HCT116 (cell line): ENCODE measurements around the gene PPT2. TPM values are rescaled to one million over a fixed set of nuclear protein-coding genes. Genes with fewer than 3 reads are reported as not detected.

Experiments used
- ATAC-seq: fragments of 200-7000 bp; cut with Tn5 transposase; 2 replicates; pipeline ENCODE4 v1.9.1; 2020; ENCODE audit warnings: mild to moderate bottlenecking, moderate library complexity
- BruUV-seq: library from RNA; stranded (reverse); fragments of 400-500 nt; replicated peaks from 2 replicates; lab custom pipeline; 2021; lab: Mats Ljungman, UMichigan
- CTCF ChIA-PET: fragments of 300-600 bp; sonication (Branson Sonifier 250); formaldehyde crosslinking; loops from one replicate; lab custom pipeline; 2021; ENCODE audit warnings: antibody characterized with exemption; lab: Charles Lee
- POLR2A ChIA-PET: fragments of 300-600, 350-600 bp; sonication (Branson Sonifier 250); formaldehyde crosslinking; loops from one replicate; lab custom pipeline; 2021; ENCODE audit warnings: antibody characterized with exemption; lab: Charles Lee
- RAD21 ChIA-PET, 2 experiments: fragments of 300-600 bp; sonication (Branson Sonifier 250); formaldehyde crosslinking; loops; one replicate each; lab custom pipeline; 2023; ENCODE audit warnings: low total read pairs in 2 of 2; ENCODE audit not compliant: uncharacterized antibody in 2 of 2, unreplicated experiment in 2 of 2, low non-redundant PET in 1 of 2; lab: Charles Lee
- DNase-seq: peaks from one replicate; pipeline ENCODE4 v3.0.0-alpha.2; 2010; ENCODE audit warnings: low read depth, low spot score
- H2AFZ ChIP-seq: fragments of 200-600 bp; shearing (Covaris generic), sonication (generic); 2 replicates; pipeline ENCODE4 v1.6.1; 2017; ENCODE audit warnings: low read depth, mixed run types, mixed read lengths, antibody characterized with exemption, low read length; ENCODE audit not compliant: poor library complexity, severe bottlenecking
- H3K27ac ChIP-seq: 2 replicates; pipeline ENCODE4 v1.5.1; 2012; ENCODE audit warnings: low read depth, low read length
- H3K27me3 ChIP-seq: fragments of 200-600 bp; sonication (generic); 2 replicates; pipeline ENCODE4 v1.6.1; 2016; ENCODE audit warnings: mixed run types, low read length, mixed read lengths; ENCODE audit not compliant: insufficient read depth
- H3K36me3 ChIP-seq, 2 experiments: fragments of 200-500 bp in 1 of 2; fragments of 200-600 bp in 1 of 2; sonication (Bioruptor generic) in 1 of 2; sonication (generic) in 1 of 2; 2 replicates each; pipeline versions ENCODE4 v1.5.1 to v1.6.1; 2014 to 2016; ENCODE audit warnings: low read length in 2 of 2, inconsistent platforms in 1 of 2, mixed read lengths in 1 of 2, mixed run types in 1 of 2; ENCODE audit not compliant: insufficient read depth in 2 of 2, control insufficient read depth in 1 of 2
- H3K4me1 ChIP-seq, 2 experiments: fragments of 200-600 bp in 1 of 2; sonication (generic) in 1 of 2; 2 replicates each; pipeline versions ENCODE4 v1.5.1 to v1.6.1; 2012 to 2017; ENCODE audit warnings: low read length in 2 of 2, inconsistent platforms in 1 of 2, mild to moderate bottlenecking in 1 of 2, mixed read lengths in 1 of 2, mixed run types in 1 of 2, moderate library complexity in 1 of 2; ENCODE audit not compliant: insufficient read depth in 2 of 2, control insufficient read depth in 1 of 2
- H3K4me2 ChIP-seq: fragments of 200-600 bp; sonication (generic); 2 replicates; pipeline ENCODE4 v1.6.1; 2017; ENCODE audit warnings: mixed run types, low read length, mixed read lengths
- H3K4me3 ChIP-seq, 2 experiments: fragments of 200-600 bp in 1 of 2; sonication (generic) in 1 of 2; replicated peaks in 1 of 2; 2 replicates each; pipeline ENCODE4 v1.5.1; 2011 to 2016; ENCODE audit warnings: low read length in 2 of 2, control low read depth in 1 of 2, low read depth in 1 of 2, mild to moderate bottlenecking in 1 of 2, mixed read lengths in 1 of 2, mixed run types in 1 of 2
- H3K79me2 ChIP-seq: fragments of 200-600 bp; sonication (generic); 2 replicates; pipeline ENCODE4 v1.6.1; 2017; ENCODE audit warnings: mild to moderate bottlenecking, mixed run types, low read length, moderate library complexity, mixed read lengths; ENCODE audit not compliant: insufficient read depth
- H3K9ac ChIP-seq: fragments of 200-600 bp; sonication (generic); 2 replicates; pipeline ENCODE4 v1.6.1; 2016; ENCODE audit warnings: low read length, mixed read lengths
- H3K9me2 ChIP-seq: fragments of 200-600 bp; sonication (generic), shearing (Covaris generic); 2 replicates; pipeline ENCODE4 v1.6.1; 2017; ENCODE audit warnings: mixed run types, mild to moderate bottlenecking, moderate library complexity; ENCODE audit not compliant: insufficient read depth
- H3K9me3 ChIP-seq, 2 experiments: fragments of 200-500 bp in 1 of 2; fragments of 200-600 bp in 1 of 2; sonication (Bioruptor generic) in 1 of 2; sonication (generic) in 1 of 2; 2 replicates each; pipeline ENCODE4 v1.6.1; 2014 to 2017; ENCODE audit warnings: low read length in 2 of 2, mixed read lengths in 2 of 2, inconsistent platforms in 1 of 2, low read depth in 1 of 2, mild to moderate bottlenecking in 1 of 2, mixed run types in 1 of 2, moderate library complexity in 1 of 2; ENCODE audit not compliant: control insufficient read depth in 1 of 2, insufficient read depth in 1 of 2
- H4K20me1 ChIP-seq: fragments of 200-600 bp; sonication (generic), shearing (Covaris generic); 2 replicates; pipeline ENCODE4 v1.6.1; 2017; ENCODE audit warnings: mixed run types, mild to moderate bottlenecking, moderate library complexity; ENCODE audit not compliant: insufficient read depth
- CBX3 ChIP-seq: IDR thresholded peaks from 2 replicates; pipeline ENCODE4 v1.6.1; 2012; ENCODE audit warnings: low read depth
- CEBPB ChIP-seq: IDR thresholded peaks from 2 replicates; pipeline ENCODE4 v1.6.1; 2012; ENCODE audit warnings: low read depth
- CTCF ChIP-seq, 3 experiments: fragments of 200-600 bp in 1 of 3; sonication (generic) in 1 of 3; IDR thresholded peaks in 2 of 3; conservative IDR thresholded peaks in 1 of 3; 2 replicates each; pipeline ENCODE4 v1.5.1; 2012 to 2017; ENCODE audit warnings: low read depth in 2 of 3, low read length in 2 of 3, antibody characterized with exemption in 1 of 3, borderline replicate concordance in 1 of 3, control low read depth in 1 of 3, mild to moderate bottlenecking in 1 of 3, mixed read lengths in 1 of 3, mixed run types in 1 of 3, moderate library complexity in 1 of 3; ENCODE audit not compliant: insufficient read depth in 1 of 3
- EZH2 ChIP-seq: fragments of 200-600 bp; sonication (generic); IDR thresholded peaks from 2 replicates; pipeline ENCODE4 v1.6.1; 2017; ENCODE audit warnings: antibody characterized with exemption, mixed run types
- EZH2phosphoT487 ChIP-seq: fragments of 200-600 bp; IDR thresholded peaks from 2 replicates; pipeline ENCODE4 v1.6.1; 2018; ENCODE audit warnings: antibody characterized with exemption, borderline replicate concordance
- FOSL1 ChIP-seq: IDR thresholded peaks from 2 replicates; pipeline ENCODE4 v1.6.1; 2012; ENCODE audit warnings: low read depth
- JUND ChIP-seq: IDR thresholded peaks from 2 replicates; pipeline ENCODE4 v1.6.1; 2012
- MAX ChIP-seq: IDR thresholded peaks from 2 replicates; pipeline ENCODE4 v1.6.1; 2012
- POLR2A ChIP-seq: IDR thresholded peaks from 2 replicates; pipeline ENCODE4 v1.7.0; 2011; ENCODE audit warnings: borderline replicate concordance; ENCODE audit not compliant: insufficient read depth, insufficient read length; ENCODE audit errors: extremely low read depth
- REST ChIP-seq: IDR thresholded peaks from 2 replicates; pipeline ENCODE4 v1.6.1; 2012; ENCODE audit warnings: low read depth
- SRF ChIP-seq: IDR thresholded peaks from 2 replicates; pipeline ENCODE4 v1.6.1; 2012; ENCODE audit warnings: low read depth
- TCF7L2 ChIP-seq: IDR thresholded peaks from 2 replicates; pipeline ENCODE4 v1.7.0; 2011; ENCODE audit warnings: borderline replicate concordance, inconsistent platforms; ENCODE audit not compliant: insufficient read depth, insufficient read length; ENCODE audit errors: extremely low read depth
- ZFX ChIP-seq: fragments of 450-650 bp; IDR thresholded peaks from 2 replicates; pipeline ENCODE4 v1.6.1; 2017
- ZNF274 ChIP-seq: fragments of 200-500 bp; sonication (Bioruptor generic); IDR thresholded peaks from 2 replicates; pipeline ENCODE4 v1.6.1; 2014; ENCODE audit warnings: mild to moderate bottlenecking, low read depth, low read length, inconsistent platforms
- intact Hi-C: fragments of 100-400 bp; cut with micrococcal nuclease; formaldehyde crosslinking; loops from 2 replicates; pipeline ENCODE4 v1.10.0; 2022
- total RNA-seq: library from RNA; stranded (reverse); gene quantifications from one replicate; pipeline ENCODE4 v1.2.1, GENCODE V29; 2021; ENCODE audit not compliant: unreplicated experiment

The PPT2 gene
- total RNA-seq, 1 experiment from 2014 or later, result 21.0 TPM

- no peaks in the 10 kb centered on the region for H3K27me3 ChIP-seq
- peaks cover 8% of the 10 kb centered on the region; the same call in 1 of the 2 replicates for H3K79me2 ChIP-seq
- no peaks in the 10 kb centered on the region for H4K20me1 ChIP-seq
- H3K4me2 ChIP-seq, result no peak overlapping the region
- no peak overlapping the region for H3K4me3 ChIP-seq
- RAD21 ChIA-PET, result no interaction called here
- intact Hi-C loops, result no loop called here
- H2AFZ ChIP-seq, result no peak overlapping the region
- no TSS peak for BruUV-seq
- TF ChIP-seq JUND, result no peak
- TF ChIP-seq MAX, result no peak
- no peak for TF ChIP-seq CBX3
- ATAC-seq, result no peak
- H3K9me3 ChIP-seq, result no peaks in the 10 kb centered on the region
- H3K9me2 ChIP-seq, result no peaks in the 10 kb centered on the region
- peaks cover 4 to 29% of the 10 kb centered on the region in 2 experiments; a peak in 3 of 4 replicates for H3K4me1 ChIP-seq
- H3K27ac ChIP-seq, result peak overlapping the region; percentile 17; the same call in 1 of the 2 replicates
- POLR2A ChIA-PET, result interaction anchor here (0.6 kb wide), 1 partner anchor 517 kb away, joined by 4 read pairs; no protein-coding TSS in a partner anchor
- peaks cover 10 to 13% of the 10 kb centered on the region in 2 experiments; a peak in 3 of 4 replicates for H3K36me3 ChIP-seq
- DNase-seq, result no peak
- CTCF ChIA-PET, result no interaction called here
- H3K9ac ChIP-seq, result no peak overlapping the region
These were observed 29.1 kb downstream of the PPT2 start for GRCh38 chr6:32183030-32183429.

- POLR2A ChIA-PET, result no interaction called here
- DNase-seq (no peak), ATAC-seq (no peak)
- no peaks in the 10 kb centered on the region for H3K9me2 ChIP-seq
- no peak overlapping the region for H2AFZ ChIP-seq
- H3K9ac ChIP-seq, result no peak overlapping the region
- no peak overlapping the region for H3K4me2 ChIP-seq
- H3K4me1 ChIP-seq, result peaks cover 4 to 34% of the 10 kb centered on the region in 2 experiments; a peak in 3 of 4 replicates
- BruUV-seq, result no TSS peak
- H4K20me1 ChIP-seq, result no peaks in the 10 kb centered on the region
- no peaks in the 10 kb centered on the region for H3K27me3 ChIP-seq
- no peaks in the 10 kb centered on the region for H3K9me3 ChIP-seq
- CTCF ChIA-PET, result no interaction called here
- peaks cover 9% of the 10 kb centered on the region; the same call in 1 of the 2 replicates for H3K79me2 ChIP-seq
- no peak overlapping the region for H3K4me3 ChIP-seq
- H3K27ac ChIP-seq, result peak overlapping the region; percentile 17
- RAD21 ChIA-PET, result no interaction called here
- peaks cover 10 to 13% of the 10 kb centered on the region in 2 experiments; a peak in 3 of 4 replicates for H3K36me3 ChIP-seq
- intact Hi-C loops, result no loop called here
- TF ChIP-seq EZH2phosphoT487 (no peak), EZH2 (no peak), SRF (no peak), CBX3 (no peak), ZNF274 (no peak), MAX (no peak), FOSL1 (no peak), CEBPB (no peak), ZFX (no peak), CTCF (IDR thresholded peaks at IDR 0.05 in 2 of 3, conservative IDR thresholded peaks at IDR 0.05 in 1 of 3; ENCODE audit: borderline replicate concordance in 1 of 3, insufficient read depth in 1 of 3, low read depth in 2 of 3, low read length in 2 of 3) (no peak), REST (no peak), TCF7L2 (no peak), POLR2A (no peak)
These were observed 29.6 kb downstream of the PPT2 start for GRCh38 chr6:32183483-32184083.
